Measurements from ENCODE around the gene UFSP1.

The UFSP1 gene

DNA sequence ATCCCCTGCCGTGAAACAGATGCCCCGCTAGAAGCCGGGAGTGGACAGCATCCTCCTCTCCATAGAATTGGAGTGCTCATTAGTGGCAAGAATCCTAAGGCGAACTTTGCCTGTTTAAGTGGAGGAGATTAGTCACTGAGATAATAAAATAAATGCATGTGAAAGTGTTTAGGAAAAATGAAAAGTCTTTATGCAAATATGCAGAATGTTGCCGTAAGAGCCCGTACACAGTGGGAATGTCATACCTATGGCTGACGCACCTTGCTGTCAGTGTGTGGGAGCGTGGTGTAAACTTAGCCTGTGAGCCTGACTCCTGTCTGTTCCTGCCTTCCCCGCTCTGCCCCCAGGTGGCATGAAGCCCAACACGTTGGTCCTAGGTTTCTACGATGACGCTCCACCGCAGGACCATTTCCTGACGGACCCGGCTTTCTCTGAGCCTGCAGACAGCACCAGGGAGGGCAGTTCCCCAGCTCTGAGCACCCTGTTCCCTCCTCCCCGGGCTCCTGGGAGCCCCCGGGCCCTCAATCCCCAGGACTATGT, 24.1 kb downstream of the UFSP1 start:
- no peak for DNase-seq (ENCODE audit: extremely low read depth, insufficient read length)
- Histone ChIP-seq H3K4me3 (replicated peaks; ENCODE audit: low read depth, low read length) (no peak overlapping the region), H3K27me3 (replicated peaks; ENCODE audit: control insufficient read depth, insufficient read depth, low read length) (no peaks in the 10 kb centered on the region), H3K36me3 (ENCODE audit: control insufficient read depth, insufficient read depth, low read length) (peaks cover 5% of the 10 kb centered on the region)
- TF ChIP-seq CTCF (IDR thresholded peaks at IDR 0.05; ENCODE audit: insufficient read depth, low read length, poor library complexity, severe bottlenecking): no peak

- no peaks in the 10 kb centered on the region for H3K27me3 ChIP-seq (replicated peaks; ENCODE audit: control insufficient read depth, insufficient read depth, low read length)
- H3K36me3 ChIP-seq (ENCODE audit: control insufficient read depth, insufficient read depth, low read length): peaks cover 11% of the 10 kb centered on the region
- H3K4me3 ChIP-seq (replicated peaks; ENCODE audit: low read depth, low read length): no peak overlapping the region
- no peak for DNase-seq (ENCODE audit: extremely low read depth, insufficient read length)
- no peak for TF ChIP-seq CTCF (IDR thresholded peaks at IDR 0.05; ENCODE audit: insufficient read depth, low read length, poor library complexity, severe bottlenecking)
Measured at GRCh38 chr7:100864263-100864845, 25.2 kb downstream of the UFSP1 start.

- TF ChIP-seq CTCF (IDR thresholded peaks at IDR 0.05; ENCODE audit: insufficient read depth, low read length, poor library complexity, severe bottlenecking): no peak
- DNase-seq (ENCODE audit: extremely low read depth, insufficient read length): no peak
- H3K27me3 ChIP-seq (replicated peaks; ENCODE audit: control insufficient read depth, insufficient read depth, low read length): no peaks in the 10 kb centered on the region
- H3K36me3 ChIP-seq (ENCODE audit: control insufficient read depth, insufficient read depth, low read length): peaks cover 11% of the 10 kb centered on the region
- no peak overlapping the region for H3K4me3 ChIP-seq (replicated peaks; ENCODE audit: low read depth, low read length)
Measured at GRCh38 chr7:100863406-100863950, 26.0 kb downstream of the UFSP1 start.

- no peak for DNase-seq (ENCODE audit: extremely low read depth, insufficient read length)
- H3K4me3 ChIP-seq (replicated peaks; ENCODE audit: low read depth, low read length): no peak overlapping the region
- H3K36me3 ChIP-seq (ENCODE audit: control insufficient read depth, insufficient read depth, low read length): peaks cover 11% of the 10 kb centered on the region
Measured at GRCh38 chr7:100861616-100861985, 27.9 kb downstream of the UFSP1 start.

DNA sequence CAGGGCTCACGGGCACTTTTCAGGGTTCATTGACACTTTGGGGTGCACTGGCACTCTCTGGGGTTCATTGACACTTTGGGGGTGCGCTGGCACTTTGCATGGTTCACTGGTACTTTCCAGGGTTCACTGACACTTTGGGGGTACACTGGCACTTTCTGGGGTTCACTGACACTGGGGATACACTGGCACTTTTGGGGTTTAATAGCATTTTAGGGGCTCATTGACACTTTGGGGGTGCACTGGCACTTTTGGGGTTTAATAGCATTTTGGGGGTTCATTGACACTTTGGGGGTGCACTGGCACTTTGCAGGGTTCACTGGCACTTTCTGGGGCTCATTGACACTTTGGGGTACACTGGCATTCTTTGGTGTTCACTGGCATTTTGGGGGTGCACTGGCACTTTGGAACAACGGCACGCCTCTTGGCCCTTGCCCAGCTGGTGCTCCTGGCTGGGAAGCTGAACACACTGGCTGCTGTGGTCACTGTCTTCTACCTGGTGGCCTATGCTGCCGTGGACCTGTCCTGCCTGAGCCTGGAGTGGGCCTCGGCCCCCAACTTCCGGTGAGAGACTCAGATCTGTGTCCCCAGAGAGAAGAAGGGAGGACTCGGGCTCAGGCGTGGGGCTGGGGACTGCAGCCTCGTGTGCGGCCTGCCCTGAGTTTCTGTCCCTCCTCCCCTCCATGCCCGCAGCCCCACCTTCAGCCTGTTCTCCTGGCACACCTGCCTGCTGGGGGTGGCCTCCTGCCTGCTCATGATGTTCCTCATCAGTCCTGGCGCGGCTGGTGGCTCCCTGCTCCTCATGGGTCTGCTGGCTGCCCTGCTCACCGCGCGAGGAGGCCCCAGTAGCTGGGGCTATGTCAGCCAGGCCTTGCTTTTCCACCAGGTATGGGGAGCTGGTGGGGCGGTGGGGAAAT, 28.6 kb downstream of the UFSP1 start:
- peaks cover 11% of the 10 kb centered on the region for H3K36me3 ChIP-seq (ENCODE audit: control insufficient read depth, insufficient read depth, low read length)
- no peak overlapping the region for H3K4me3 ChIP-seq (replicated peaks; ENCODE audit: low read depth, low read length)
- TF ChIP-seq CTCF (IDR thresholded peaks at IDR 0.05; ENCODE audit: insufficient read depth, low read length, poor library complexity, severe bottlenecking): no peak
- no peaks in the 10 kb centered on the region for H3K27me3 ChIP-seq (replicated peaks; ENCODE audit: control insufficient read depth, insufficient read depth, low read length)
- no peak for DNase-seq (ENCODE audit: extremely low read depth, insufficient read length)

More at GRCh38 chr7:100861616-100861985, 27.9 kb downstream of the UFSP1 start:
- no peaks in the 10 kb centered on the region for H3K27me3 ChIP-seq (replicated peaks; ENCODE audit: control insufficient read depth, insufficient read depth, low read length)
- TF ChIP-seq CTCF (IDR thresholded peaks at IDR 0.05; ENCODE audit: insufficient read depth, low read length, poor library complexity, severe bottlenecking): no peak

Data from GM06990 (cell line).